DND-41 (cell line): ENCODE results near the gene MYT1.

Source experiments
- ATAC-seq: fragments of 200-7000 bp; cut with Tn5 transposase; 3 replicates; pipeline ENCODE4 v1.9.1; 2021; ENCODE audit warnings: low read depth; ENCODE audit not compliant: insufficient read depth
- DNase-seq: peaks from one replicate; pipeline ENCODE4 v3.0.0-alpha.2; 2020
- H2AFZ ChIP-seq: 2 replicates; pipeline ENCODE4 v1.6.0; 2012; ENCODE audit warnings: low read depth, low read length
- H3K27ac ChIP-seq: 2 replicates; pipeline ENCODE4 v1.5.1; 2012; ENCODE audit warnings: low read length, inconsistent platforms
- H3K27me3 ChIP-seq: fragments of 200-600 bp; sonication (generic); 2 replicates; pipeline ENCODE4 v1.6.0; 2012; ENCODE audit warnings: low read length, mild to moderate bottlenecking, inconsistent platforms; ENCODE audit not compliant: insufficient read depth, poor library complexity
- H3K36me3 ChIP-seq: 2 replicates; pipeline ENCODE4 v1.5.1; 2012; ENCODE audit warnings: low read length, inconsistent platforms; ENCODE audit not compliant: insufficient read depth
- H3K4me1 ChIP-seq: 2 replicates; pipeline ENCODE4 v1.5.1; 2012; ENCODE audit warnings: mild to moderate bottlenecking, low read length; ENCODE audit not compliant: insufficient read depth
- H3K4me2 ChIP-seq: 2 replicates; pipeline ENCODE4 v1.6.0; 2012; ENCODE audit warnings: mild to moderate bottlenecking, moderate library complexity, low read length, inconsistent platforms; ENCODE audit not compliant: insufficient read depth
- H3K4me3 ChIP-seq, 2 experiments: fragments of 200-600 bp in 1 of 2; shearing (Covaris generic) in 1 of 2; 2 replicates each; pipeline ENCODE4 v1.5.1; 2012 to 2016; ENCODE audit warnings: inconsistent platforms in 2 of 2, low read length in 2 of 2, mild to moderate bottlenecking in 2 of 2, low read depth in 1 of 2, moderate library complexity in 1 of 2
- H3K79me2 ChIP-seq: 2 replicates; pipeline ENCODE4 v1.6.0; 2012; ENCODE audit warnings: low read length, inconsistent platforms; ENCODE audit not compliant: insufficient read depth
- H3K9ac ChIP-seq: 2 replicates; pipeline ENCODE4 v1.6.0; 2012; ENCODE audit warnings: low read depth, mild to moderate bottlenecking, inconsistent platforms, low read length, moderate library complexity
- H3K9me3 ChIP-seq: 2 replicates; pipeline ENCODE4 v1.5.1; 2012; ENCODE audit warnings: low read length, moderate library complexity, mild to moderate bottlenecking, inconsistent platforms; ENCODE audit not compliant: insufficient read depth, severe bottlenecking
- H4K20me1 ChIP-seq: 2 replicates; pipeline ENCODE4 v1.6.0; 2012; ENCODE audit warnings: low read length; ENCODE audit not compliant: insufficient read depth
- EZH2 ChIP-seq: IDR thresholded peaks from 3 replicates; pipeline ENCODE4 v1.6.1; 2012; ENCODE audit warnings: borderline replicate concordance, low read depth, mild to moderate bottlenecking, moderate library complexity, low read length, inconsistent platforms; ENCODE audit not compliant: severe bottlenecking
- TF ChIP-seq, protein P1 (sequence below): IDR thresholded peaks from 2 replicates; pipeline ENCODE4 v1.5.1; 2012; ENCODE audit warnings: borderline replicate concordance, low read length, moderate library complexity, mild to moderate bottlenecking; ENCODE audit not compliant: poor library complexity, severe bottlenecking; ENCODE audit errors: extremely low read depth

The MYT1 gene

GRCh38 chr20:64230461-64231145 is 66.4 kb downstream of the MYT1 start:
- Histone ChIP-seq H3K9me3 (no peaks in the 10 kb centered on the region), H3K4me1 (no peaks in the 10 kb centered on the region), H3K4me2 (no peak overlapping the region), H3K79me2 (no peaks in the 10 kb centered on the region), H2AFZ (no peak overlapping the region), H3K9ac (no peak overlapping the region), H3K27ac (no peak overlapping the region), H4K20me1 (peaks cover 6% of the 10 kb centered on the region; the same call in 1 of the 2 replicates), H3K4me3 (no peak overlapping the region), H3K27me3 (peaks cover 11% of the 10 kb centered on the region), H3K36me3 (no peaks in the 10 kb centered on the region)
- TF ChIP-seq, protein P1, sequence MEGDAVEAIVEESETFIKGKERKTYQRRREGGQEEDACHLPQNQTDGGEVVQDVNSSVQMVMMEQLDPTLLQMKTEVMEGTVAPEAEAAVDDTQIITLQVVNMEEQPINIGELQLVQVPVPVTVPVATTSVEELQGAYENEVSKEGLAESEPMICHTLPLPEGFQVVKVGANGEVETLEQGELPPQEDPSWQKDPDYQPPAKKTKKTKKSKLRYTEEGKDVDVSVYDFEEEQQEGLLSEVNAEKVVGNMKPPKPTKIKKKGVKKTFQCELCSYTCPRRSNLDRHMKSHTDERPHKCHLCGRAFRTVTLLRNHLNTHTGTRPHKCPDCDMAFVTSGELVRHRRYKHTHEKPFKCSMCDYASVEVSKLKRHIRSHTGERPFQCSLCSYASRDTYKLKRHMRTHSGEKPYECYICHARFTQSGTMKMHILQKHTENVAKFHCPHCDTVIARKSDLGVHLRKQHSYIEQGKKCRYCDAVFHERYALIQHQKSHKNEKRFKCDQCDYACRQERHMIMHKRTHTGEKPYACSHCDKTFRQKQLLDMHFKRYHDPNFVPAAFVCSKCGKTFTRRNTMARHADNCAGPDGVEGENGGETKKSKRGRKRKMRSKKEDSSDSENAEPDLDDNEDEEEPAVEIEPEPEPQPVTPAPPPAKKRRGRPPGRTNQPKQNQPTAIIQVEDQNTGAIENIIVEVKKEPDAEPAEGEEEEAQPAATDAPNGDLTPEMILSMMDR, result no peak
- ATAC-seq (no peak), DNase-seq (no peak)

GRCh38 chr20:64231621-64232550 is 67.6 kb downstream of the MYT1 start:
- Histone ChIP-seq H2AFZ (no peak overlapping the region), H3K4me2 (no peak overlapping the region), H3K27ac (no peak overlapping the region), H3K79me2 (no peaks in the 10 kb centered on the region), H3K27me3 (peaks cover 11% of the 10 kb centered on the region), H3K4me1 (no peaks in the 10 kb centered on the region), H4K20me1 (no peaks in the 10 kb centered on the region; the same call in 1 of the 2 replicates), H3K4me3 (no peak overlapping the region), H3K9me3 (no peaks in the 10 kb centered on the region), H3K36me3 (no peaks in the 10 kb centered on the region), H3K9ac (no peak overlapping the region)
- ATAC-seq (no peak), DNase-seq (no peak)
- TF ChIP-seq, protein P1, result no peak
- no peak for TF ChIP-seq EZH2

DNA sequence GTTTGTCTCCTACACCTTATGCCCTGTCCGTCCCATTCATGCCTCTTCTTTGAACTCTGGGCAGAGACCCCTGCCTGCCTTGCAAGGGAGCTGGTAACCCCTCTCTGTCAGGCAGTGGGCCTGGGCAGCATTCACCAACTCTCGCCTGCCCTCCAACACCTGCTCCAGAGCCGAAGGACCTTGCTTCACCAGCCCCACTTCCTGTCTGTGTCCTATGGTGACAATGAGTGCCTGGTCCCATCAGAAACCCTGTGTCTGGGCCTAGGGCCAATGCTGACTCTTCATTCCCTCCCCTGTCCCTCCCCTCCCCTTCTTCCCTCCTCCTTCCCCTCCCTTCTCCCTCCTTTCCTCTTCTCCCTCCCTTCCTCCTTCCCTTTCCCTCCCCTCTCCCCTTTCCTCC is 68.5 kb downstream of the MYT1 start:
- H3K9me3 ChIP-seq, result no peaks in the 10 kb centered on the region
- H3K36me3 ChIP-seq, result no peaks in the 10 kb centered on the region
- no peaks in the 10 kb centered on the region for H3K4me1 ChIP-seq
- H4K20me1 ChIP-seq, result no peaks in the 10 kb centered on the region; the same call in 1 of the 2 replicates
- ATAC-seq (peak; percentile 71), DNase-seq (peak; percentile 38)
- H3K79me2 ChIP-seq, result no peaks in the 10 kb centered on the region
- H3K9ac ChIP-seq, result no peak overlapping the region
- H3K27ac ChIP-seq, result no peak overlapping the region
- H3K27me3 ChIP-seq, result peaks cover 11% of the 10 kb centered on the region
- TF ChIP-seq, protein P1, result no peak
- TF ChIP-seq EZH2, result no peak
- no peak overlapping the region for H3K4me3 ChIP-seq
- H3K4me2 ChIP-seq, result no peak overlapping the region
- H2AFZ ChIP-seq, result no peak overlapping the region
